Gastrocnemius medialis (tissue), 4 donors: ENCODE data around the gene KRT3.

Experiments used
- POLR2A ChIP-seq, 2 donors: fragments of 450-650 bp; IDR thresholded peaks; one replicate each; pipeline ENCODE4 v1.6.1; 2017; ENCODE audit warnings: antibody characterized with exemption in 2 of 2, mild to moderate bottlenecking in 2 of 2, moderate library complexity in 2 of 2
- TF ChIP-seq, protein P1 (sequence below), 5 experiments: fragments of 450-650 bp in 3 of 5; fragments of 200-600 bp in 2 of 5; sonication (generic) in 2 of 5; IDR thresholded peaks in 4 of 5; conservative IDR thresholded peaks in 1 of 5; 1 replicate in 4 of 5; 2 replicates in 1 of 5; pipeline ENCODE4 v1.5.1; 2016 to 2019; ENCODE audit warnings: antibody characterized with exemption in 5 of 5, mild to moderate bottlenecking in 3 of 5, moderate library complexity in 3 of 5

DNA sequence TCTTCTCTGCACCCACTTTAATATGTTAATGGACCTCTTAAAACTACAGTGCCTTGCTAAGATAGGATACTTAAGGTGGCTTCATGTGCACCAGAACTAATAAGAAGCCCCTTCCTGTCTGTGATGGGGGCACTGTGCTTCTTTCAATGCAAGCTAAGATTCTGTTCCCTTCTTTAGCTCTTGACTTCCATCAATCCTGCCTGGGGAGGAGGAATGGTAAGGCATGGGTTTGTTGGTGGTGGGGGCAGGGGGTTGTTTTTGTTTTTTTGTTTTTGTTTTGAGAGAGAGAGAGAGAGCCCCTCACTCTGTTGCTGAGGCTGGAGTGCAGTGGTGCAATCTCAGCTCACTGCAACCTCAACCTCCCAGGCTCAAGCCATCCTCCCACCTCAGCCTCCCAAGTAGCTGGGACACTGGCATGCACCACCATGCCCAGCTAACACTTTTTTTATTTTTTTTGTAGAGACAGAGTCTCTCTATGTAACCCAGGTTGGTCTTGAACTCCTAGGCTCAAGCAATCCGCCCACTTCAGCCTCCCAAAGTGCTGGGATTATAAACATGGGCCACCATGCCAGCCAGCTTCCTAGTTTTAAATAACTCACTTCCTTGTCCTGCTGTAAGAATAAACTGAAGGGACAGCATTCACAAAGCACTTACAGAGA, 4.5 kb upstream of the KRT3 start:
- TF ChIP-seq, protein P1, sequence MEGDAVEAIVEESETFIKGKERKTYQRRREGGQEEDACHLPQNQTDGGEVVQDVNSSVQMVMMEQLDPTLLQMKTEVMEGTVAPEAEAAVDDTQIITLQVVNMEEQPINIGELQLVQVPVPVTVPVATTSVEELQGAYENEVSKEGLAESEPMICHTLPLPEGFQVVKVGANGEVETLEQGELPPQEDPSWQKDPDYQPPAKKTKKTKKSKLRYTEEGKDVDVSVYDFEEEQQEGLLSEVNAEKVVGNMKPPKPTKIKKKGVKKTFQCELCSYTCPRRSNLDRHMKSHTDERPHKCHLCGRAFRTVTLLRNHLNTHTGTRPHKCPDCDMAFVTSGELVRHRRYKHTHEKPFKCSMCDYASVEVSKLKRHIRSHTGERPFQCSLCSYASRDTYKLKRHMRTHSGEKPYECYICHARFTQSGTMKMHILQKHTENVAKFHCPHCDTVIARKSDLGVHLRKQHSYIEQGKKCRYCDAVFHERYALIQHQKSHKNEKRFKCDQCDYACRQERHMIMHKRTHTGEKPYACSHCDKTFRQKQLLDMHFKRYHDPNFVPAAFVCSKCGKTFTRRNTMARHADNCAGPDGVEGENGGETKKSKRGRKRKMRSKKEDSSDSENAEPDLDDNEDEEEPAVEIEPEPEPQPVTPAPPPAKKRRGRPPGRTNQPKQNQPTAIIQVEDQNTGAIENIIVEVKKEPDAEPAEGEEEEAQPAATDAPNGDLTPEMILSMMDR (IDR thresholded peaks at IDR 0.05 in 4 of 5, conservative IDR thresholded peaks at IDR 0.05 in 1 of 5): no peak
- no peak for TF ChIP-seq POLR2A (IDR thresholded peaks at IDR 0.05)
